IMR-90 (cell line): ENCODE data around the gene ACACA. TPM values are rescaled to one million over a fixed set of nuclear protein-coding genes. Genes with fewer than 3 reads are reported as not detected.
A peak's percentile ranks its signal among the peaks of the same experiment; 100 is the strongest.

ENCODE experiments used
- ATAC-seq: fragments of 200-7000 bp; cut with Tn5 transposase; 2 replicates; pipeline ENCODE4 v1.9.1; 2020; ENCODE audit warnings: low read depth, mild to moderate bottlenecking, moderate library complexity
- BruUV-seq: library from RNA; stranded (reverse); fragments of 400-500 nt; replicated peaks from 2 replicates; lab custom pipeline; 2021; lab: Mats Ljungman, UMichigan
- CTCF ChIA-PET: fragments of 300-600 bp; formaldehyde crosslinking; extraction: SDS; loops from one replicate; lab custom pipeline; 2021; ENCODE audit warnings: antibody characterized with exemption; lab: Yijun Ruan, JAX
- POLR2A ChIA-PET: fragments of 300-600 bp; sonication (Branson Sonifier 250); formaldehyde crosslinking; loops from one replicate; lab custom pipeline; 2022; ENCODE audit warnings: antibody characterized with exemption; ENCODE audit not compliant: unreplicated experiment; lab: Charles Lee
- DNase-seq: peaks from one replicate; pipeline ENCODE4 v3.0.0; 2013
- H2AFZ ChIP-seq: replicated peaks from 2 replicates; pipeline ENCODE3; 2013; ENCODE audit warnings: low read length, mild to moderate bottlenecking; ENCODE audit not compliant: poor library complexity
- H2AK5ac ChIP-seq: 2 replicates; pipeline ENCODE4 v1.6.1; 2013; ENCODE audit warnings: low read depth, low read length, inconsistent platforms
- H2AK9ac ChIP-seq: replicated peaks from 2 replicates; pipeline ENCODE3; 2013; ENCODE audit warnings: mild to moderate bottlenecking, low read depth, low read length, moderate library complexity; ENCODE audit not compliant: poor library complexity
- H2BK120ac ChIP-seq: 2 replicates; pipeline ENCODE4 v1.6.1; 2013; ENCODE audit warnings: low read depth, low read length, inconsistent platforms
- H2BK15ac ChIP-seq: 3 replicates; pipeline ENCODE4 v1.6.1; 2013; ENCODE audit warnings: low read depth, low read length, inconsistent platforms
- H2BK20ac ChIP-seq: 2 replicates; pipeline ENCODE4 v1.6.1; 2013; ENCODE audit warnings: low read depth, mild to moderate bottlenecking, inconsistent platforms, low read length, moderate library complexity
- H2BK5ac ChIP-seq: 2 replicates; pipeline ENCODE4 v1.6.1; 2013; ENCODE audit warnings: mild to moderate bottlenecking, low read depth, low read length, inconsistent platforms; ENCODE audit not compliant: poor library complexity, severe bottlenecking
- H3K14ac ChIP-seq: replicated peaks from 2 replicates; pipeline ENCODE4 v1.6.1; 2013; ENCODE audit warnings: low read depth, low read length, inconsistent platforms
- H3K18ac ChIP-seq: 2 replicates; pipeline ENCODE4 v1.6.1; 2013; ENCODE audit warnings: low read depth, low read length, control low read depth
- H3K23ac ChIP-seq: 2 replicates; pipeline ENCODE4 v1.6.1; 2013; ENCODE audit warnings: low read depth, low read length, inconsistent platforms
- H3K27ac ChIP-seq: 2 replicates; pipeline ENCODE4 v1.5.1; 2013; ENCODE audit warnings: mild to moderate bottlenecking, control low read depth, low read length; ENCODE audit not compliant: insufficient read depth
- H3K27me3 ChIP-seq: 2 replicates; pipeline ENCODE4 v1.6.1; 2013; ENCODE audit warnings: low read length; ENCODE audit not compliant: control insufficient read depth, insufficient read depth
- H3K36me3 ChIP-seq: 2 replicates; pipeline ENCODE4 v1.6.1; 2013; ENCODE audit warnings: low read length, mixed read lengths; ENCODE audit not compliant: control insufficient read depth, insufficient read depth
- H3K4ac ChIP-seq: 2 replicates; pipeline ENCODE4 v1.6.1; 2013; ENCODE audit warnings: low read depth, low read length, inconsistent platforms
- H3K4me1 ChIP-seq: 2 replicates; pipeline ENCODE4 v1.6.1; 2013; ENCODE audit warnings: low read length, mixed read lengths; ENCODE audit not compliant: control insufficient read depth, insufficient read depth
- H3K4me2 ChIP-seq: 2 replicates; pipeline ENCODE4 v1.6.1; 2013; ENCODE audit warnings: low read depth, mild to moderate bottlenecking, control low read depth, low read length, moderate library complexity
- H3K4me3 ChIP-seq: 2 replicates; pipeline ENCODE4 v1.5.1; 2013; ENCODE audit warnings: low read depth, mild to moderate bottlenecking, control low read depth, low read length, moderate library complexity; ENCODE audit not compliant: insufficient read depth
- H3K56ac ChIP-seq: 2 replicates; pipeline ENCODE4 v1.6.1; 2013; ENCODE audit warnings: low read length, inconsistent platforms; ENCODE audit not compliant: insufficient read depth; ENCODE audit errors: extremely low read depth
- H3K79me1 ChIP-seq, 2 experiments: 2 replicates each; pipeline ENCODE4 v1.6.1; 2013; ENCODE audit warnings: low read length in 2 of 2, inconsistent platforms in 1 of 2, low read depth in 1 of 2
- H3K9ac ChIP-seq: 2 replicates; pipeline ENCODE4 v1.6.1; 2013; ENCODE audit warnings: low read depth, low read length, control low read depth
- H3K9me1 ChIP-seq: 2 replicates; pipeline ENCODE4 v1.6.1; 2013; ENCODE audit warnings: low read length, inconsistent platforms; ENCODE audit not compliant: insufficient read depth
- H3K9me3 ChIP-seq: 2 replicates; pipeline ENCODE4 v1.6.1; 2013; ENCODE audit warnings: low read length; ENCODE audit not compliant: control insufficient read depth, insufficient read depth
- H4K20me1 ChIP-seq: 2 replicates; pipeline ENCODE4 v1.6.1; 2013; ENCODE audit warnings: low read length, inconsistent platforms; ENCODE audit not compliant: insufficient read depth
- H4K5ac ChIP-seq: 2 replicates; pipeline ENCODE4 v1.6.1; 2013; ENCODE audit warnings: mild to moderate bottlenecking, low read depth, low read length, control low read depth
- H4K8ac ChIP-seq, 2 experiments: 2 replicates each; pipeline ENCODE4 v1.6.1; 2013; ENCODE audit warnings: low read depth in 2 of 2, low read length in 2 of 2, control low read depth in 1 of 2, inconsistent platforms in 1 of 2
- H4K91ac ChIP-seq: 2 replicates; pipeline ENCODE4 v1.6.1; 2013; ENCODE audit warnings: low read depth, low read length, inconsistent platforms; ENCODE audit not compliant: insufficient read depth
- CEBPB ChIP-seq: IDR thresholded peaks from 2 replicates; pipeline ENCODE4 v1.6.1; 2012; ENCODE audit warnings: low read depth, low read length, improper control_type of control experiment
- CHD1 ChIP-seq: IDR thresholded peaks from 2 replicates; pipeline ENCODE4 v1.6.1; 2012; ENCODE audit warnings: low read depth, low read length, improper control_type of control experiment
- CTCF ChIP-seq: conservative IDR thresholded peaks from 2 replicates; pipeline ENCODE4 v1.5.1; 2012; ENCODE audit warnings: mild to moderate bottlenecking, low read depth, low read length, improper control_type of control experiment
- POLR2A ChIP-seq: IDR thresholded peaks from 2 replicates; pipeline ENCODE4 v1.6.1; 2012; ENCODE audit warnings: mild to moderate bottlenecking, low read depth, low read length
- WGBS, 2 experiments: methylation state at CpG; one replicate each; pipeline versions ENCODE4 v1.1.5 to v1.1.7; 2013; ENCODE audit warnings: missing lambda C conversion rate in 2 of 2; ENCODE audit not compliant: insufficient read length in 1 of 2; ENCODE audit errors: extremely low coverage in 2 of 2; 5-methylcytosine and 5-hydroxymethylcytosine counted together
- dilution Hi-C: fragments of 300-500 bp; cut with HindIII; formaldehyde crosslinking; loops from one replicate; pipeline ENCODE4 v1.14.3; 2018; ENCODE audit warnings: low sequenced_read_pairs; ENCODE audit not compliant: unreplicated experiment
- in situ Hi-C: fragments of 300-500 bp; cut with MboI; formaldehyde crosslinking; loops from 3 replicates; pipeline ENCODE4 v1.14.3; 2019; ENCODE audit warnings: low sequenced_read_pairs, inconsistent platforms, mixed read lengths
- intact Hi-C: fragments of 100-400 bp; cut with micrococcal nuclease; formaldehyde crosslinking; loops from 2 replicates; pipeline ENCODE4 v1.10.0; 2022
- polyA plus RNA-seq, 3 experiments: library from polyadenylated mRNA; depleted of rRNA; stranded (reverse); fragments of >200 nt; gene quantifications; 2 replicates each; pipeline ENCODE4 v1.2.3, GENCODE V29; 2012; ENCODE audit warnings: low replicate concordance in 1 of 3
- total RNA-seq: library from RNA; depleted of rRNA; stranded (reverse); fragments of >200 nt; gene quantifications from 2 replicates; pipeline ENCODE4 v1.2.3, GENCODE V29; 2012

ACACA gene
- total and polyA plus RNA-seq, 2 of the 4 experiments (the other 2 are of a cell fraction) = 21.3 to 39.1 TPM

GRCh38 chr17:37221865-37222264 lies 184.8 kb downstream of the ACACA start:
- ATAC-seq = no peak
- Histone ChIP-seq H3K4ac (no peak overlapping the region), H2BK120ac (no peak overlapping the region), H3K36me3 (peaks cover 11% of the 10 kb centered on the region), H4K8ac (no peak overlapping the region), H2AK9ac (no peak overlapping the region), H4K5ac (no peak overlapping the region), H2BK5ac (no peak overlapping the region), H3K23ac (no peak overlapping the region), H3K27ac (no peak overlapping the region), H2BK15ac (no peak overlapping the region), H3K9me1 (no peaks in the 10 kb centered on the region), H3K4me3 (no peak overlapping the region), H3K4me1 (no peaks in the 10 kb centered on the region; the same call in 1 of the 2 replicates), H4K91ac (no peak overlapping the region), H3K79me1 (0 out of 4 replicates have a peak, but pooled peaks cover 0 to 4% of the 10 kb centered on the region in 2 experiments), H3K14ac (no peak overlapping the region), H2BK20ac (no peak overlapping the region), H3K4me2 (no peak overlapping the region), H3K18ac (no peak overlapping the region), H4K20me1 (no peaks in the 10 kb centered on the region), H3K27me3 (no peaks in the 10 kb centered on the region), H3K9me3 (no peaks in the 10 kb centered on the region), H3K9ac (no peak overlapping the region), H2AFZ (no peak overlapping the region), H3K56ac (no peak overlapping the region), H2AK5ac (no peak overlapping the region)
- in situ Hi-C loops = no loop called here
- ChIA-PET POLR2A (no interaction called here), CTCF (no interaction called here)
- TF ChIP-seq POLR2A (no peak), CEBPB (no peak), CTCF (peak; percentile 21; the same call in 1 of the 2 replicates), CHD1 (no peak)
- intact Hi-C loops = loop anchor here (2.0 kb wide), 1 partner anchor 619 kb away; no protein-coding TSS in a partner anchor
- no CpG with 5 or more reads among the region's 2 CpGs for WGBS, 2 experiments
- DNase-seq = no peak
- dilution Hi-C loops = no loop called here
- BruUV-seq = no TSS peak
